ENCODE results near the gene SAA4.
"Not testable (repeated sequence)": the region's sequence is repeated elsewhere in the genome, so short reads cannot be mapped to it uniquely, and the experiment has no call there.

The SAA4 gene

GRCh38 chr11:18189476-18190245 is 46.9 kb downstream of the SAA4 start:
- not testable (repeated sequence) for DNase-seq (ENCODE audit: low spot score)

- no peak for DNase-seq (ENCODE audit: low spot score)
These were observed 47.8 kb downstream of the SAA4 start for GRCh38 chr11:18188796-18189195.
